GM12873 (cell line): Measurements from ENCODE around the gene NUDT14.

Experiments used
- TF ChIP-seq, protein P1 (sequence below): IDR thresholded peaks from 2 replicates; pipeline ENCODE4 v1.5.1; 2012; ENCODE audit warnings: low read depth, mild to moderate bottlenecking, moderate library complexity, low read length, control low read depth; ENCODE audit not compliant: insufficient read depth; ENCODE audit errors: missing control alignments

Gene NUDT14

DNA sequence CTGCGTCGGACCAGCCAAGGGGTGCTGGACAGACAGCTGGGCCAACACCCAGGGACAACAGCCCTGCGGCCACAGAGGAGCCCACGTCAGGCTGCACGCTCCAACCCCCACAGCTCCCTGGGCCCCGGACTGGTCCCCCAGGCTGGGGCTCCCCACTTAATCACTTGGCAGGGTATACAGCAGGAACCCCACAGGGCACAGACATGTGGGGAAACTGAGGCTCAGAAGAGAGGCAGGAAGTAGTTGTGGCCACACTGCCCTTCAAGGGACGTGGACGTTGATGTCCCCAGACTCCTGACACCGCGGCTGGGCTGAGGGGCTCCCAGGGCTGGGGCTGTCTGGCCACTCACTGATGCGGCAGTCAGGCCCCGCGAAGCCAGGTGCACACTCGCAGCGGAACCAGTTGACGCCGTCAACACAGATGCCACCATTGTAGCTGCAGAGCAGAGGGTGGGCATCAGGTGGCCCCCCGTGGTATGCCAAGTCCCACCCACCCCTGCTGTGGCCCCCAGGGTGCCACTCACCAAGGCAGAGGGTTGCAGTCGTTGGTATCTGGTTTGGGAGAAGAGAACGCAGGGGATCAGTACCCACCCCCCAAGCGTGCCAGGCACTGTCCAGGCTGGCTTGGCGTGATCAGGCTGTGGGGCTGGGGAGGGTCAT, 34.0 kb downstream of the NUDT14 start:
- TF ChIP-seq, protein P1, sequence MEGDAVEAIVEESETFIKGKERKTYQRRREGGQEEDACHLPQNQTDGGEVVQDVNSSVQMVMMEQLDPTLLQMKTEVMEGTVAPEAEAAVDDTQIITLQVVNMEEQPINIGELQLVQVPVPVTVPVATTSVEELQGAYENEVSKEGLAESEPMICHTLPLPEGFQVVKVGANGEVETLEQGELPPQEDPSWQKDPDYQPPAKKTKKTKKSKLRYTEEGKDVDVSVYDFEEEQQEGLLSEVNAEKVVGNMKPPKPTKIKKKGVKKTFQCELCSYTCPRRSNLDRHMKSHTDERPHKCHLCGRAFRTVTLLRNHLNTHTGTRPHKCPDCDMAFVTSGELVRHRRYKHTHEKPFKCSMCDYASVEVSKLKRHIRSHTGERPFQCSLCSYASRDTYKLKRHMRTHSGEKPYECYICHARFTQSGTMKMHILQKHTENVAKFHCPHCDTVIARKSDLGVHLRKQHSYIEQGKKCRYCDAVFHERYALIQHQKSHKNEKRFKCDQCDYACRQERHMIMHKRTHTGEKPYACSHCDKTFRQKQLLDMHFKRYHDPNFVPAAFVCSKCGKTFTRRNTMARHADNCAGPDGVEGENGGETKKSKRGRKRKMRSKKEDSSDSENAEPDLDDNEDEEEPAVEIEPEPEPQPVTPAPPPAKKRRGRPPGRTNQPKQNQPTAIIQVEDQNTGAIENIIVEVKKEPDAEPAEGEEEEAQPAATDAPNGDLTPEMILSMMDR, result no peak

DNA sequence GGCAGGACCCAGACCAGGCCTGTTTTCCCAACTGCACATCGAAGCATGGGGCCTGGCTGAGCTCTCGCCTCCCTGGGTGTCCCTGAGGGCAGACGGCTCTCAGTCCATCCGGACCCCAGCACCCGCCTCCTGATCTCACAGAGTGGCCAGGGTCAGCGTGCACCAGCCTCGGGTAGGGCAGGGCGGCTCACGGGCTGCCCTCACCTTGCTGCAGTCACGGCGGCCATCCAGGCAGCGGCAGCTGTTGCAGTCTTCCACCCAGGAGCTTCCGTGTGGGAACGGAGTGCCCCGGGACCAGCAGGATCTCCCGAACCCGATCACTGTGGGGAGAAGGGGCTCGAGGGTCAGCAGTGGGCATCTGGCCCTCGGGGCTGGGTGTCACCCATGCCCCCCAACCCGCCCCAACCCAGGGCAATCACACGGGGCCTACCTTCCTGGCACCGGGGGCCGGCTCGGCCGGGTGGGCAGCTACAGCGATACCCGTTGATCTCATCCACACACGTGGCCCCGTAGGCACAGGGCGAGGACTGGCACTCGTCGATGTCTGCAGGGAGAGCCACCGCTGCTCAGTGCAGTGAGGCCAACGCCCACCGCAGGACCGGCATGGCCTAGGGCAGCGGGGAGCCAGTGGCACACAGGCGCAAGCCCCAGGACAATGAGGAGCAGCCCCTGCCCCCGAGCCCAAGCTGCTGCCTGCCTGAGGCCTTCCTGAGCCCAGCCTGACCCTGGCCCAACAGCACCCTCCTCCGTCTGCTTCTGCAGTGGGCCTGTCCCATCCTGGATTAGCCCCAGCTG, 34.7 kb downstream of the NUDT14 start:
- TF ChIP-seq, protein P1, result no peak

GRCh38 chr14:105145381-105146180, 35.5 kb downstream of the NUDT14 start:
- TF ChIP-seq, protein P1, result no peak

- TF ChIP-seq, protein P1, result no peak
Observed at GRCh38 chr14:105144666-105145380, 36.3 kb downstream of the NUDT14 start.

DNA sequence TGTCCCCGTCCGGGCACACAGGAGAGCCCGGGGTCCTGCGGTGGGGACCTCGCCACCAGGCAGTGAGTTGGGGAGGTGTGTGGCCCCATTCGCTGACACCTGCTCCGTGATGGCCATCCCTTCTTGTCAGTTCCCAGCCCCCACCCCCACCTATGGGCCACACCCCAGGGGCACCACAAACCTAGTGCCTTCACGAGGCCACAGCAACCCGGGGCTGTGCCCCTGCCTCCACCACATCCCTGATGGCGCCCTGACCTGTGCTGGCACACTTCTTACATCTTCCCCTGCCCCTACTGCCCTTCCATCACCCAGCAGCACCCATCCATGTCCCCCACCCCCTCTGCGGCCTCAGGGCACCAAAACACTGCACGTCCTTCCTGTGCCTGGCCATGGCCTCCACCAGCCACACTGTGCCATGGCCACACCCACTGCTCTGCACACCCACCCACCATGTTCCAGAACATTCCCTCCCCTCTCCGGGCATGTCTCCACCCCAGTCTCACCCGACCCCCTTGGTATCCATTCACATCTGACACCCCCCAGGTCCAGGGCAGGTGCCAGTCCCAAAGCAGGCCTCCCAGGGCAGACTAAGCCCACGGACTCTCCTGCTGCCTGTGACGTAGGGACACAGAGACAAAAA, 37.0 kb downstream of the NUDT14 start:
- TF ChIP-seq, protein P1, result no peak

- TF ChIP-seq, protein P1, result no peak
Observed at GRCh38 chr14:105143451-105144025, 37.6 kb downstream of the NUDT14 start.
